Stimulated activated CD8-positive, alpha-beta memory T cell treated with anti-CD3 and anti-CD28 coated beads, Interleukin-12 subunit alpha, Interleukin-12 subunit beta, amount 100 ng/mL, for 4 hours (primary cell): Measurements from ENCODE around the gene PDE6A.

Experiments used
- DNase-seq: peaks from one replicate; pipeline ENCODE4 v3.0.0-alpha.2; 2020; ENCODE audit warnings: low read depth

PDE6A gene

DNA sequence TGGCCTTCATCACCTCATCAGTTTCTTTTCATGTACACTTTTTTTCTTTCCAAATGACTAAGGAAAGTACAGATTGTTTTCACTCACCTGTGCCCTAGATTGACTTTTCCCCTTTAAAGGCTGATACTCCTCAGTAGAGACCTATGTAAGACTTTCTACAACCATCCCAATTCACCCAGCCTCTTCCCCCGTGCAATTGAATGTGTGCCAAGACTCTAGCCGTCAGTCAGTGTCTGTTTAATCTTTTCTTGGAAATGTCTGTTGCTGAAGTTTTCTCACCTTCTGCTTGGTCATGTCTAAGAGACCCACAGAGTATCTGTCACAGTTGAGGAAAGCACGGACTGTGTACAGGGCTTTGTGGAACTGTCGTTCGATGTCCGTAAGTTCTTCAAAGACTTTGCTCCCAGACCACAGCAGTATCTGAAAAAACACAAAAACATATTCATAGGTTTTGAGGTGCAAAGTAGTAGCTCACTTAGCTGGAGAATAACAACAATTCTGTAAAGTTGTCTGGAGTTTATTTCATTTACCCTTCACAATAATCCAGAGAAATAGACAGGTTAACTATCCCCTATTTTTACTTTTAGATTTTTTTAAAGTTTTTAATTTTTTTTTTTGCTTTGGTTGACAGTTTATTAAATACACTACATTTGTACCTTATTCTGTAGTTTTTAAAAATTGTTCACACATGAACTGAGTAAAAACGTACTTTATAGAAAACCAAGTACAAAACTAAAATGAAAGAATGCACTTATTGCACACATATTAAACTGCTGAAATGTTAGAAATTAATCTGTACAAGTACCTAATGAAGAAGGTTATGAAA is 13.6 kb downstream of the PDE6A start:
- DNase-seq: no peak

DNA sequence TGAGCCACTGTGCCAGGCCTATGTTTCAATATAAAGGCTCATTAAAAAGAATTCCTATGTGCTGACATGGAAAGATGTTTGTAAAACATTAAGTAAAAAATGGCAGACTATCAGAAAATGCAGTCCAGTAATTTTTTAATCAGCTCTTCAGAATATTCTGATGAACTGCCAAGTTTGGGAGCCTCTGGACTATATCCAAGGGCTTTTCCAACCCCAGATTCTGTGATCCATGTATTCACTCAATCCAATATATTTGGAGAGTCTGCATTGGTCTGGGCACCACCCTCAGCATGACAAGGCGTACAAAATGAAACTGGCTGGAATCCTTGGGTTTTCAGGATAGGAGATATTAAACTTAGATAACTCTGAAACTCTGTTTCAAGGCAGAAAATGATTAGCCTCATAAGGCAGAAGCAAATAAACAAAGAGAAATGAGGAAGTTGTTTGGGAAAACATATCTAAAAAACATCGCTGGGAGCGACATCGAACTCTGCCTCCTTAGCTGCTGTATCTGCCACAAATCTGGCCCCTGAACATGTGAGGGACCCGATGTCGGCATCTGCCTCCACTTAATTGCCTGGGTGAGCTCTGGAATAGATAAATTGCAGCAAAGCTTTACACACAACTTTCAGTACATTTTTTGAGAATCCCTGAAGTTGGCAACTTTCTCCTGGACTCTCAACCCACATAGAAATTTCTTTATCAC is 14.4 kb downstream of the PDE6A start:
- no peak for DNase-seq

GRCh38 chr5:149924486-149924885 is 20.1 kb downstream of the PDE6A start:
- no peak for DNase-seq

DNA sequence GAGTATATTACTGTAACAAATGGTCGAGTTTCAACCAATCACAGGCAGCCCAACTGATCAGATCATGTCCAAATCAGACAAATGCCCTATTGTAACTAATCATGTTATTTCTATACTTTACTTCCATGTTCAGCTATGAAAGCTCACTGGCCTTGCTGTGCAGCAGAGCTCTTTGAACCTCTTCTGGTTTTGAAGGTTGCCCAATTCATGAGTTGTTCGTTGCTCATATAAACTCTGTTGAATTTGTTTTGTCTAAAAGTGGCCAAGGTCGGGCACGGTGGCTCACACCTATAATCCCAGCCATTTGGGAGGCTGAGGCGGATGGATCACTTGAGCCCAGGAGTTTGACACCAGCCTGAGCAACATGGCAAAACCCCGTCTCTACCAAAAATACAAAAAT is 21.6 kb downstream of the PDE6A start:
- DNase-seq: no peak

DNA sequence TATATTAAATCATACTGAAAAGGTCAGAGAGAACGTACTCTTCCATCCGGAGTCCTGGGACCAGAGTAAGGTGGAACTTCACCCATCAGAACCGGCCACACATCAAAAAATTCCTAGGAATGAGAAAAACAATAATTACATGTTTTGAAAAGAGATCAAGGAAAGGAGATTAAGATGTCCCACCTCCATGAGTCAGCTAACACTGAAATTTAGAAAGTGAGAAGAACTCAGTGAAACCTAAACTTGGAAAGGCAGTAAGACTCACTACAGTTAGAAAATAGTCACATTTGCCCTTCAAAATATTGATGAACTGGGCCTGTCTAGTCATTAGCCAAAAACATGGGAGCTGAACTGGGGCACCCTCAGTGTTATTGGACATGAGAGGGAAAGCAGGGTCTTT is 23.0 kb downstream of the PDE6A start:
- DNase-seq: no peak

- no peak for DNase-seq
Measured at GRCh38 chr5:149917073-149917676, 27.4 kb downstream of the PDE6A start.

DNA sequence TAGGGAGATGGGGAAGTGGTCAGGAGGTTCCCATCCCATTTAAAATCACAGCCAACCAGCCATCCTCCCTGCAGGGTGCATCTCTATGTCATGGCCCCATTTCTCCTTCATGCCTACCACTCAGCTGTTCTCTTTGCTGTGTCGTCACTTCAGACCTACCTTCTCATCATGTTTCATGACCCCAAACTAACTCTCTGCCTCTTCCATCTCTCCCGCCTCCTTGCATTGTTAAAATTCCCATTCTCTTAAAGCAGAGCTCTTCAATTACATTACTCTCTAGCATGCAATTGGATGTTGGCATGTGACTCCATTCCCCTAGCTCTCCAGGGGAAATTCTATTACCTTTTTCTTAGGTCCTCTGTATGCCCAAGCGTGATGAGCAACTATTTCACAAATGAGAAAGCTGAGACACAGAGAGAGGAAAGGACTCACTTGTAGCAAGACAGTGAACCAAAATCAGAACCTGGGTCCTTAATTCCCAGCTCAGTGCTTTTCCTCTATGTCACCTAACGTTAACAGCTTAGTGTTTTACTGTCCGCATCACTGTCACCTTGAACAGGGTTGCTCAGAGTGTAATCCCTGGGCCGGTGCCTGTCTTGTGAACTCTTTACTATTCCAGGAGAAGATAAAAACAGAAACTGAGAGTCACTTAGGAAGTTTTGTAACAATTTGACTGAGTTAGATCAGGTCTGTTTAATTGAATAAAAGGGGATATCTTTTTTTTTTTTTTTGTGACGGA is 28.1 kb downstream of the PDE6A start:
- DNase-seq: no peak

DNA sequence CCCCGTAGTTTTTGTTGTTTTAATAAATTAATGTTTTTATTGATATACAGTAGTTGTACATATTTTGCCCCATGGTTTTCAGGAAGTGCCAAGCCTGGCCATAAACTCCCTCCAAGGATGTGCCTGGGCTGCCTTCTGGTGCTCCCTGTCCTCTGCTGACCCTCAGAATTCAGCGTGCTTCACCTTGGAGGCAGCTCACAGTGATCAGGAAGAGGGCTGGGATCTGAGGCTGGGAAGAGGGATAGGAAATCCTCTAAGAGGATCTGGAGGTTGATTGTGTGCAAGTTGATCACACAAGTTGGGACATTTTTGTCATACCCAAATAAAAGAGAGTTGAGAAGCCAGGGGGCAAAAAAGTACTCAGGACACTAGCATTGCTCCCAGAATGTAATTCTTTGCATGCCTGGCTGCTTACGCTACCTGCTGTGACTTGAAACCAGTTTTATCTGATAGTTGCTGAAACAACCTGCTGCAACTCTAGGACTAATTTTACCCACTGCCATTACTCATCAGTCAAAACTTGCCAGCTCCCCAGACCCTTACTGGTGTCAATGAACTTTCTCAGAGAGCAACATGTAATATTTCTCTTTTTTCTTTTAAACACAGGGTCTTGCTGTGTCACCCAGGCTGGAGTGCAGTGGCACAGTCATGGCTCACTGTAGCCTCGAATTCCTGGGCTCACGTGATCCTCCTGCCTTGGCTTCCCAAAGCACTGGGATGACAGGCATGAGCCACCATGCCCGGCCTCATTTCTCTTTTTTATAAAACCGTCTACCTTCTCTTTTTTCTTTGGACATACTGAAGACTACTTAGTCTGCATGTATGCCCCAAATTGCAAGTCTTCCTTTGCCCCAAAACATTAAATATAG is 29.0 kb downstream of the PDE6A start:
- DNase-seq: no peak

- DNase-seq: no peak
Measured at GRCh38 chr5:149913436-149914419, 30.9 kb downstream of the PDE6A start.

DNA sequence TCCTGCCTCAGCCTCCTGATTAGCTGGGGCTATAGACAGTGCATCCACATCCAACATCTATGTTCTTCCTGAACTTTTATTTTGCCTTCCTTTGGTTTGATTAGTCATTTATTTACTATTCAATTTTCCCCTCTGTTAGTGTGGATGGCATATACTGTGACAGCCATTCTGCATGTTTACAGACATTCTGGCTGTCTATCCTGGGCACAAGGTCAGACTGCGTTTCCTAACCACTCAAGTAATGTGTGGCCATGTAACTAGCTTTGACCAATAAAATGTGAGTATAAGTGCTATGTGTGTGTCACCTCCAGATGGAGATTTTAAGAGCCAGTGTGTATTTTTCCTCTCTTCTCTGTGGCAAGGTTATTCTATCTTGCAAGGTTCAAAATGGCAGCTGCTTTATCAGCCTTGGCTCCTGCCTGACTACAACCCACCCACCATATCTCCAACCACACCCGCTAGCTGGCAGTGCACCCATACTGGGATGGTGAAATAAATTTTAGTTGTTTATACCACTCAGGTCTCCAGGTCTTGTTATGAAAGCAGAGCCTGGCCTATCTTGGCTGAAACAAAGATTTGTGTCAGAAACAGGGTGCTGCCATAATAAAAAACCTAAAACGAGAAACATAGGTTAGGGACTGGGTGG is 32.2 kb downstream of the PDE6A start:
- no peak for DNase-seq

GRCh38 chr5:149911031-149911430 is 33.6 kb downstream of the PDE6A start:
- no peak for DNase-seq

DNA sequence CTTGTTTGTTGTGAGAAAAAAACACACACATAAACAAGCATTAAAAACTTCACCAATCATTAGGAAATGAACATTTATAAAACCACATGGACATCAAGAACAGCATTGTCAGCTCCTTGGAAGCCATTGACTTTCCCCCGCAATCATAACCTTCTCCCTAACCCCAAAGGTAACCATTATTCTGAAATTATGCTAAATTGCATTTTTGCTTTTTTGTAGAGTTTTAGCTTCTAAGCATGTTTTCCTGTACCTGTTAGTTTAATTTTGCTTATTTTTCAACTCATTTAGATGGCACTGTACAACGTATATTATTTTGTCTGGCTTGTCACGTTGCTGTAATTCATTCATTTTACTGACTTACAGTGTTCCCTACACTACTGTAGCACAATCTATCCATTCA is 36.8 kb downstream of the PDE6A start:
- DNase-seq: no peak

GRCh38 chr5:149904977-149905376 is 39.6 kb downstream of the PDE6A start:
- DNase-seq: no peak

DNA sequence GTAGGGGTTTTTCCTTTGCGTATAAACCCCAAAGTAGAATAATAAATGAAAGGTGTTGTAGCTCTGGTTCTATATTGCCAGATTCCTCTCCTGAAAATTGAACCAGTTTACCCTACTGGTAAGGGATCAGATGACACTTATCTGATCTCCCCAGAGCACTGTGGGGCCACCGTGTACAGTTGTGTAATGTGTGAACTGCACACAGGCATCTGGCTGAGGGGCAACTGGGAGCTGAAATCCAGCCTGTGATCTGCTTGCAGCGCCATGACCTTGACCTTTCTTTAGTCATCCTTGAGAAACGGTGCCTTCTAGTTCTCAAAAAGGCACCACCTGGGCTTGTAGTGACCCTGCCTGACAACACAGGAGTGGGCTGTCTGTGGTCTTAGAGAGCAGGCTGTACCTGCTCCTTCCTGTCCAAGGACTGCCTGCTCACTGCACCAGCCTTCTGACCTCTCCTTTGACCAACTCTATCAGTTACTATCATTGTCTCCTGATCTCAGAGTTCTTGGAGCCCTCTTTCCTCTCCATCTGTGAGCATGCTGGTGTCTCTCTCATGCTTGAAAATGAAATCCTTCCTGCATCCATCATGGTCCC is 40.2 kb downstream of the PDE6A start:
- no peak for DNase-seq

- no peak for DNase-seq
Measured at GRCh38 chr5:149903404-149903803, 41.2 kb downstream of the PDE6A start.

DNA sequence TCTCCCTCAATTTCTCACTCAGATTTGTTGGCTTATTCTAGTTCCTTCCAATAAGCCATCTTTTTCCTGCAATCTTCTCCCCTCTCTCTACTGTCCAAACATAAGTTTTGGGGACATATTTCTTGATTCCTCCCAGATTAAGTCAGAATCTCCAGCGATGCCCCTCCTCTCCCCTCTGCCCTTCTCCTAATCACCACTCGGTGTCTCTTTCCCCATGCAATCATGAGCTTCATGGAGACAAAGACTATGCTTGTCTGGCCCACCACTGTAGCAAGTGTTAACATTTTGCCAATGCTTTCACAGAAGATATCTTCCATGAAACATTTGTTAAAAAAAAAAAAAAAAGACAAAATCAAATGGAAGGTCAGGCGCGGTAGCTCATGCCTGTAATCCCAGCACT is 42.4 kb downstream of the PDE6A start:
- no peak for DNase-seq

DNA sequence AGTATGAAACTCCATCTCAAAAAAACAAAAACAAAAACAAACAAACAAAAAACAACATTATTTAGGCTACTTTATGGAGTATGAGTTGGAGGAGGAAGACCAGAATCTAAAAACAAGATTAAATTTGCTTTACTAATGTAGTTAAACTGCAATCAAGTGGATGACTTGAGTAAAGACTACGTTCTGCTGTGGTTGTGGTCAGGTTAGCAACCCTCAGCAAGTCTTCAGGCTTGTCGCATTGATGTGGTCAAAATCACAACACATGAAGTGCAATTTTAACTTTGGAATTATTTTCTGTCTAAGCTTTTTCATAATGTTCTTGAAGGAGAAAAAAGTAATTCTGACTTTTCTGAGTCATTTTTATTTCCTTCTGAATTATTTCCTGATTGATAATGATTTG is 43.1 kb downstream of the PDE6A start:
- DNase-seq: no peak

DNA sequence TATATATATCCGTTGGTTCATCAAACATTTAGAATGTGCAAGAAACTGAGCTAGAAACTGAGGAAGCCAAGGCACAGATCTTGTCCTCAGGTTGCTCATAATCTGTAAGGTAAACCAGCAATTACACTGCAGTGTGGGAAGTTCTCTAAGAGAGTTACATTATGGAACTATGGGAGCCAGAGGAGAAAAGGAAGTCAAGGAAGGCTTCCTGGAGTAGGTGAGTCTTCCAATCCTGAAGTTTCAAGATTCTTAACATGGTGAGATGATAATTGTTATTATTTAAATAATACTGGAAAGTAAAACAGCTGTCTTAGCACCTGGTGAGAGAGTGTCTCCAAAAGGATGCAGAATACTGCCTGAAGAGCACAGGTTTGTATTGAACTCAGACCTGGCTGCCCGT is 44.2 kb downstream of the PDE6A start:
- no peak for DNase-seq

GRCh38 chr5:149898811-149899210 is 45.8 kb downstream of the PDE6A start:
- no peak for DNase-seq
